ENCODE measurements around the gene NTRK2. TPM values are rescaled to one million over a fixed set of nuclear protein-coding genes. Genes with fewer than 3 reads are reported as not detected.

NTRK2 gene
- total RNA-seq, 2 donors from 2014 or later, result 11.9 to 30.1 TPM

DNA sequence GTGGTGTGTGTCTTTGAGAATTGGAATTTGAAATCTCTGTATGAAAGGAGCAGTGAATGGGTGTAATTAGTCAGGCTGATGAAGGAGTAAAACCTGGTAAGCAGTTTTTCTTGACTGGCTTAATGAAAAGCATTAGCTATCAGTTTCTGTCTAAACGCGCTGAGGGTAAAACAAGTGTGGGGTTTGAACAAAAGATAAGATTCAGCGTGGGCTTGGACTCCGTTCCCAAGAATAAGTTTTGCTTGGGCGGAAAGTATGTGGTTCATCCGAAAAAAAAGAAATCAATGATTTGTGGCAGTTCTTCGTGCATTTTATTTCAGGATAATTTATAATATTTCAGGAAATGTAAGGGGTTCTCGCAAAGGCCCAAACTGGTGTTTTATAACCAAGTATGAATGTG lies 217.3 kb downstream of the NTRK2 start:
- H3K4me3 ChIP-seq, result no peak overlapping the region
- TF ChIP-seq, protein P1, sequence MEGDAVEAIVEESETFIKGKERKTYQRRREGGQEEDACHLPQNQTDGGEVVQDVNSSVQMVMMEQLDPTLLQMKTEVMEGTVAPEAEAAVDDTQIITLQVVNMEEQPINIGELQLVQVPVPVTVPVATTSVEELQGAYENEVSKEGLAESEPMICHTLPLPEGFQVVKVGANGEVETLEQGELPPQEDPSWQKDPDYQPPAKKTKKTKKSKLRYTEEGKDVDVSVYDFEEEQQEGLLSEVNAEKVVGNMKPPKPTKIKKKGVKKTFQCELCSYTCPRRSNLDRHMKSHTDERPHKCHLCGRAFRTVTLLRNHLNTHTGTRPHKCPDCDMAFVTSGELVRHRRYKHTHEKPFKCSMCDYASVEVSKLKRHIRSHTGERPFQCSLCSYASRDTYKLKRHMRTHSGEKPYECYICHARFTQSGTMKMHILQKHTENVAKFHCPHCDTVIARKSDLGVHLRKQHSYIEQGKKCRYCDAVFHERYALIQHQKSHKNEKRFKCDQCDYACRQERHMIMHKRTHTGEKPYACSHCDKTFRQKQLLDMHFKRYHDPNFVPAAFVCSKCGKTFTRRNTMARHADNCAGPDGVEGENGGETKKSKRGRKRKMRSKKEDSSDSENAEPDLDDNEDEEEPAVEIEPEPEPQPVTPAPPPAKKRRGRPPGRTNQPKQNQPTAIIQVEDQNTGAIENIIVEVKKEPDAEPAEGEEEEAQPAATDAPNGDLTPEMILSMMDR (IDR thresholded peaks at IDR 0.05), result no peak
- no peak overlapping the region for H3K27ac ChIP-seq
- no peak for DNase-seq (ENCODE audit: low spot score)
- H3K27me3 ChIP-seq, result no peaks in the 10 kb centered on the region
- no peaks in the 10 kb centered on the region for H3K36me3 ChIP-seq
- no peaks in the 10 kb centered on the region for H3K4me1 ChIP-seq
- no peaks in the 10 kb centered on the region for H3K9me3 ChIP-seq

DNA sequence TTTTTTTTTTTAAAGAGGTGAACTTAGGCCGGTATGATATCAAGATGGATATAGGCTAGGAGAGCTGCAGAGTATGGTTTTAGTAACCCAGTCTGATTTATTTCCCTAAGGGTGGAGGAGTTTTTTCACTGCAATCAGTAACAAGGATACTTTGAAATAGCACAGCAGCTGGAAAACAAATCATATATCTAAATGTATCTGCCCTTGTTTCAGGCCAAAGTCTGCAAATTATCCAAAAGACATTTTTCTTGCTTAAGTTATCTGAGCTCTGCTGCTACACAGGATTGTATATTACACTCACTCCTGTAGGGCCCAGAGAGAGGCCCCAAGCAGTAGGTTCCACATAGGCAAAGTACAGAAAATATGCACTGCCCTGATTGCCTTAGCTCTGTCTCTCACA lies 222.4 kb downstream of the NTRK2 start:
- no peaks in the 10 kb centered on the region for H3K36me3 ChIP-seq
- TF ChIP-seq, protein P1 (IDR thresholded peaks at IDR 0.05), result no peak
- no peaks in the 10 kb centered on the region for H3K4me1 ChIP-seq
- H3K27me3 ChIP-seq, result no peaks in the 10 kb centered on the region
- H3K4me3 ChIP-seq, result no peak overlapping the region
- no peak overlapping the region for H3K27ac ChIP-seq
- no peaks in the 10 kb centered on the region for H3K9me3 ChIP-seq
- no peak for DNase-seq (ENCODE audit: low spot score)

GRCh38 chr9:84893419-84894128 lies 224.0 kb downstream of the NTRK2 start:
- H3K27ac ChIP-seq, result no peak overlapping the region
- no peaks in the 10 kb centered on the region for H3K36me3 ChIP-seq
- no peaks in the 10 kb centered on the region for H3K9me3 ChIP-seq
- no peak for DNase-seq (ENCODE audit: low spot score)
- no peaks in the 10 kb centered on the region for H3K27me3 ChIP-seq
- no peaks in the 10 kb centered on the region for H3K4me1 ChIP-seq
- TF ChIP-seq, protein P1 (IDR thresholded peaks at IDR 0.05), result no peak
- H3K4me3 ChIP-seq, result no peak overlapping the region

GRCh38 chr9:84894859-84895258 lies 225.3 kb downstream of the NTRK2 start:
- H3K4me1 ChIP-seq, result no peaks in the 10 kb centered on the region
- no peak for DNase-seq (ENCODE audit: low spot score)

DNA sequence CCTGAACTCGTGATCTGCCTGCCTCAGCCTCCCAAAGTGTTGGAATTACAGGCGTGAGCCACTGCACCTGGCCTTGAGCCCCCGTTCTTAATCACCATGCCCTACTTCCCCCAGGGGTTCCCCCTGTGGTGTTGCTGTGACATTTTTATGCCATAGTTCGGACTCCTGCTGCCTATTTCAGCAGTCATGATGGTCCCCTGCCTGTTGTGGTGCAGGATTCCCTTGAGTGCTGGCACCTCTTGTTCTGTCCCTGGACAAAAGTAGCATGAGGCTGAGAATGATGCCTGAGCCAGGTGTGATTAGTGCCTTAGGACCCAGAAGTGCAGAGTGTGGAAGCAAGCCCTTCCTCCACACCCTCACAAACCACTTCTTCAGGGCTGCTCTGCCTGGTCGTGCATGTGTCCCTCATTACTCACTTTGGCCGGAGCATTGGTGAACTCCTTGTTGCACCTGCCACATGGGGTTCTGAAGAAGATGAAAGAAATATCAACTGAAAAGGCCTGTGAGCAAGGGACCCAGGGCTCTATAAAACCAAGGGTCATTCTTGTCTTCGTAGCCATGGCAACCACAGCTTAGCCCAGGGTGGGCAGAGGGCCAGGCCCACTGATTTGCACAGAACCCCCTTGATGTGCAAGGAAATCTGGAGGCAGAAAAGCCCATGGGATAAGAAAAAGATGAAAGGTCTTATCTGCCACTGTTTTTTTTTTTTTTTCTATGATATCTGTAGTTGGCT lies 228.0 kb downstream of the NTRK2 start:
- no peak overlapping the region for H3K4me3 ChIP-seq
- H3K9me3 ChIP-seq, result no peaks in the 10 kb centered on the region
- no peaks in the 10 kb centered on the region for H3K27me3 ChIP-seq
- TF ChIP-seq, protein P1 (IDR thresholded peaks at IDR 0.05), result no peak
- no peaks in the 10 kb centered on the region for H3K36me3 ChIP-seq
- H3K4me1 ChIP-seq, result no peaks in the 10 kb centered on the region
- DNase-seq (ENCODE audit: low spot score), result no peak
- H3K27ac ChIP-seq, result no peak overlapping the region

More at GRCh38 chr9:84894859-84895258, 225.3 kb downstream of the NTRK2 start:
- Histone ChIP-seq H3K9me3 (no peaks in the 10 kb centered on the region), H3K27me3 (no peaks in the 10 kb centered on the region), H3K27ac (no peak overlapping the region), H3K36me3 (no peaks in the 10 kb centered on the region), H3K4me3 (no peak overlapping the region)
- TF ChIP-seq, protein P1 (IDR thresholded peaks at IDR 0.05), result no peak
